ENCODE results near the gene WDR13.

DNA sequence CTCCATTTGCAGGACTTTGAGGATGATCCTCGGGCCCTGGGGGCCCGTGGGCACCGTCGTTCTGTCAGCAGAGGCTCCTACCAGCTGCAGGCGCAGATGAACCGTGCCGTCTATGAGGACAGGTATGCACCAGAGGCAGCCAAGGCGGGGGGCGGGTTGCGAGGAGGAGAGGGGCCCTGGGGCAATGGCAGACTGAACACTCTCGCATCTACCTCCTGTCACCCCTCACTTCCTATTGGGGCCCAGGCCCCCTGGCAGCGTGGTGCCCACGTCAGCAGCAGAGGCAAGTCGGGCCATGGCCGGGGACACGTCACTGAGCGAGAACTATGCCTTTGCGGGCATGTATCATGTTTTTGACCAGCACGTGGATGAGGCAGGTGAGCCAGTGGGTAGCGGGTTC lies 2.0 kb downstream of the WDR13 start:
- TF ChIP-seq, protein P1, sequence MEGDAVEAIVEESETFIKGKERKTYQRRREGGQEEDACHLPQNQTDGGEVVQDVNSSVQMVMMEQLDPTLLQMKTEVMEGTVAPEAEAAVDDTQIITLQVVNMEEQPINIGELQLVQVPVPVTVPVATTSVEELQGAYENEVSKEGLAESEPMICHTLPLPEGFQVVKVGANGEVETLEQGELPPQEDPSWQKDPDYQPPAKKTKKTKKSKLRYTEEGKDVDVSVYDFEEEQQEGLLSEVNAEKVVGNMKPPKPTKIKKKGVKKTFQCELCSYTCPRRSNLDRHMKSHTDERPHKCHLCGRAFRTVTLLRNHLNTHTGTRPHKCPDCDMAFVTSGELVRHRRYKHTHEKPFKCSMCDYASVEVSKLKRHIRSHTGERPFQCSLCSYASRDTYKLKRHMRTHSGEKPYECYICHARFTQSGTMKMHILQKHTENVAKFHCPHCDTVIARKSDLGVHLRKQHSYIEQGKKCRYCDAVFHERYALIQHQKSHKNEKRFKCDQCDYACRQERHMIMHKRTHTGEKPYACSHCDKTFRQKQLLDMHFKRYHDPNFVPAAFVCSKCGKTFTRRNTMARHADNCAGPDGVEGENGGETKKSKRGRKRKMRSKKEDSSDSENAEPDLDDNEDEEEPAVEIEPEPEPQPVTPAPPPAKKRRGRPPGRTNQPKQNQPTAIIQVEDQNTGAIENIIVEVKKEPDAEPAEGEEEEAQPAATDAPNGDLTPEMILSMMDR (optimal IDR thresholded peaks at IDR 0.05 in 1 of 3, IDR thresholded peaks at IDR 0.05 in 1 of 3, conservative IDR thresholded peaks at IDR 0.05 in 1 of 3; ENCODE audit: extremely low read depth in 1 of 3, insufficient read depth in 2 of 3, low read length in 3 of 3) = no peak
- TF ChIP-seq EZH2 (IDR thresholded peaks at IDR 0.05; ENCODE audit: low read length) = no peak

Data from keratinocyte (primary cell).